HTR-8/SVneo (cell line): ENCODE data around the gene TANGO2.

ENCODE experiments used
- DNase-seq: peaks from one replicate; pipeline ENCODE4 v3.0.0; 2011; ENCODE audit warnings: low spot score, mixed read lengths; ENCODE audit not compliant: insufficient read length
- FAIRE-seq: peaks from 2 replicates; lab custom pipeline; 2011; peaks lifted over from hg19 to GRCh38; lab: Jason Lieb, UNC

Gene TANGO2

GRCh38 chr22:20083157-20083890 lies 62.4 kb downstream of the TANGO2 start:
- DNase-seq (no peak), FAIRE-seq (no peak)

- DNase-seq: no peak
- peak; percentile 48 for FAIRE-seq
Observed at GRCh38 chr22:20083891-20084546, 63.1 kb downstream of the TANGO2 start.

- no peak for DNase-seq
- no peak for FAIRE-seq
Observed at GRCh38 chr22:20084547-20085413, 63.9 kb downstream of the TANGO2 start.

GRCh38 chr22:20085651-20086050 lies 64.7 kb downstream of the TANGO2 start:
- DNase-seq (no peak), FAIRE-seq (no peak)

- FAIRE-seq (no peak), DNase-seq (no peak)
Observed at GRCh38 chr22:20086101-20086599, 65.2 kb downstream of the TANGO2 start.

- no peak for FAIRE-seq
- DNase-seq: no peak
Observed at GRCh38 chr22:20086763-20087162, 65.9 kb downstream of the TANGO2 start.

GRCh38 chr22:20087319-20088262 lies 66.7 kb downstream of the TANGO2 start:
- FAIRE-seq (peak; percentile 57), DNase-seq (no peak)

GRCh38 chr22:20088263-20088648 lies 67.3 kb downstream of the TANGO2 start:
- FAIRE-seq (no peak), DNase-seq (no peak)

GRCh38 chr22:20089226-20089976 lies 68.5 kb downstream of the TANGO2 start:
- FAIRE-seq (no peak), DNase-seq (no peak)

- FAIRE-seq (no peak), DNase-seq (no peak)
Observed at GRCh38 chr22:20089977-20090729, 69.2 kb downstream of the TANGO2 start.

GRCh38 chr22:20090730-20091240 lies 69.9 kb downstream of the TANGO2 start:
- no peak for FAIRE-seq
- DNase-seq: no peak

- DNase-seq: no peak
- FAIRE-seq: no peak
Observed at GRCh38 chr22:20091690-20092476, 71.0 kb downstream of the TANGO2 start.

GRCh38 chr22:20092477-20092854 lies 71.6 kb downstream of the TANGO2 start:
- FAIRE-seq: no peak
- DNase-seq: no peak

- FAIRE-seq: no peak
Observed at GRCh38 chr22:20093418-20094196, 72.7 kb downstream of the TANGO2 start.

GRCh38 chr22:20094197-20094807 lies 73.4 kb downstream of the TANGO2 start:
- FAIRE-seq (no peak), DNase-seq (no peak)

More at GRCh38 chr22:20093418-20094196, 72.7 kb downstream of the TANGO2 start:
- no peak for DNase-seq

GRCh38 chr22:20095521-20095920 lies 74.6 kb downstream of the TANGO2 start:
- no peak for DNase-seq
- no peak for FAIRE-seq
